SK-N-SH treated with all-trans-retinoic acid at 6 μM for 48 hours (cell line): ENCODE measurements around the gene SMIM7.

Experiments used
- ATAC-seq: fragments of 200-7000 bp; cut with Tn5 transposase; 3 replicates; pipeline ENCODE4 v1.9.1; 2020; ENCODE audit warnings: mild to moderate bottlenecking, moderate library complexity
- ARNTL ChIP-seq: fragments of 450-650 bp; formaldehyde crosslinking; IDR thresholded peaks from 2 replicates; pipeline ENCODE4 v1.5.0; 2020; ENCODE audit warnings: low read depth, mild to moderate bottlenecking, moderate library complexity, borderline replicate concordance
- BACH2 ChIP-seq: fragments of 250-450 bp; sonication (Bioruptor Pico); IDR thresholded peaks from 2 replicates; pipeline ENCODE4 v1.9.0; 2021; ENCODE audit warnings: mild to moderate bottlenecking, borderline replicate concordance
- CREB5 ChIP-seq: fragments of 250-450 bp; sonication (Bioruptor Pico); IDR thresholded peaks from 2 replicates; pipeline ENCODE4 v1.5.1; 2020; ENCODE audit warnings: low read depth, mild to moderate bottlenecking, moderate library complexity
- CSDC2 ChIP-seq: fragments of 250-450 bp; sonication (Bioruptor Pico); IDR thresholded peaks from 2 replicates; pipeline ENCODE4 v1.5.0; 2020; ENCODE audit warnings: mild to moderate bottlenecking, moderate library complexity
- ESRRG ChIP-seq: fragments of 250-450 bp; sonication (Bioruptor Pico); IDR thresholded peaks from 2 replicates; pipeline ENCODE4 v1.6.1; 2021; ENCODE audit warnings: mild to moderate bottlenecking
- GLIS3 ChIP-seq: fragments of 250-450 bp; sonication (Bioruptor Pico); IDR thresholded peaks from 2 replicates; pipeline ENCODE4 v1.5.0; 2020; ENCODE audit warnings: mild to moderate bottlenecking, moderate library complexity
- ISL1 ChIP-seq: fragments of 250-450 bp; sonication (Bioruptor Pico); IDR thresholded peaks from 2 replicates; pipeline ENCODE4 v2.1.2; 2022; ENCODE audit warnings: mild to moderate bottlenecking, moderate library complexity
- OSR1 ChIP-seq: fragments of 250-450 bp; sonication (Bioruptor Pico); IDR thresholded peaks from 2 replicates; pipeline ENCODE4 v1.8.0; 2022; ENCODE audit warnings: moderate library complexity, mild to moderate bottlenecking, inconsistent platforms
- PATZ1 ChIP-seq: fragments of 250-450 bp; sonication (Bioruptor Pico); IDR thresholded peaks from 2 replicates; pipeline ENCODE4 v1.8.0; 2020; ENCODE audit warnings: mild to moderate bottlenecking, moderate library complexity, borderline replicate concordance
- PPARA ChIP-seq: fragments of 250-450 bp; sonication (Bioruptor Pico); IDR thresholded peaks from 2 replicates; pipeline ENCODE4 v1.5.0; 2020; ENCODE audit warnings: mild to moderate bottlenecking, borderline replicate concordance
- RARB ChIP-seq: fragments of 250-450 bp; sonication (Bioruptor Pico); IDR thresholded peaks from 2 replicates; pipeline ENCODE4 v1.8.0; 2021; ENCODE audit warnings: mild to moderate bottlenecking, moderate library complexity
- SNAI2 ChIP-seq: fragments of 250-450 bp; sonication (Bioruptor Pico); IDR thresholded peaks from 2 replicates; pipeline ENCODE4 v1.5.0; 2020; ENCODE audit warnings: mild to moderate bottlenecking, moderate library complexity
- TCF4 ChIP-seq: fragments of 250-450 bp; sonication (Bioruptor Pico); IDR thresholded peaks from 2 replicates; pipeline ENCODE4 v1.8.0; 2021; ENCODE audit warnings: mild to moderate bottlenecking, moderate library complexity, borderline replicate concordance
- ZC3H10 ChIP-seq: fragments of 250-450 bp; sonication (Bioruptor Pico); IDR thresholded peaks from 2 replicates; pipeline ENCODE4 v1.5.1; 2021; ENCODE audit warnings: mild to moderate bottlenecking, moderate library complexity
- ZFP3 ChIP-seq: fragments of 250-450 bp; sonication (Bioruptor Pico); IDR thresholded peaks from 2 replicates; pipeline ENCODE4 v1.5.0; 2020; ENCODE audit warnings: mild to moderate bottlenecking, moderate library complexity
- ZFP30 ChIP-seq: fragments of 450-650 bp; formaldehyde crosslinking; IDR thresholded peaks from 2 replicates; pipeline ENCODE4 v1.5.0; 2022; ENCODE audit warnings: mild to moderate bottlenecking, moderate library complexity
- ZNF565 ChIP-seq: fragments of 450-650 bp; formaldehyde crosslinking; conservative IDR thresholded peaks from 2 replicates; pipeline ENCODE4 v1.5.0; 2020; ENCODE audit warnings: low read depth, mild to moderate bottlenecking, moderate library complexity
- ZNF70 ChIP-seq: fragments of 450-650 bp; formaldehyde crosslinking; IDR thresholded peaks from 2 replicates; pipeline ENCODE4 v1.5.0; 2020; ENCODE audit warnings: mild to moderate bottlenecking, moderate library complexity
- ZNF8 ChIP-seq: fragments of 450-650 bp; formaldehyde crosslinking; IDR thresholded peaks from 2 replicates; pipeline ENCODE4 v1.5.0; 2020; ENCODE audit warnings: mild to moderate bottlenecking, moderate library complexity
- TF ChIP-seq, protein P1 (sequence below): fragments of 250-450 bp; sonication (Bioruptor Pico); IDR thresholded peaks from 2 replicates; pipeline ENCODE4 v1.8.0; 2021; ENCODE audit warnings: low read depth, mild to moderate bottlenecking, moderate library complexity, borderline replicate concordance
- TF ChIP-seq, protein P2 (sequence below): fragments of 250-450 bp; sonication (Bioruptor Pico); IDR thresholded peaks from 2 replicates; pipeline ENCODE4 v1.5.0; 2020; ENCODE audit warnings: mild to moderate bottlenecking, moderate library complexity
- TF ChIP-seq, protein P3 (sequence below): fragments of 250-450 bp; sonication (Bioruptor Pico); IDR thresholded peaks from 2 replicates; pipeline ENCODE4 v1.5.1; 2021; ENCODE audit warnings: mild to moderate bottlenecking, moderate library complexity

The SMIM7 gene

DNA sequence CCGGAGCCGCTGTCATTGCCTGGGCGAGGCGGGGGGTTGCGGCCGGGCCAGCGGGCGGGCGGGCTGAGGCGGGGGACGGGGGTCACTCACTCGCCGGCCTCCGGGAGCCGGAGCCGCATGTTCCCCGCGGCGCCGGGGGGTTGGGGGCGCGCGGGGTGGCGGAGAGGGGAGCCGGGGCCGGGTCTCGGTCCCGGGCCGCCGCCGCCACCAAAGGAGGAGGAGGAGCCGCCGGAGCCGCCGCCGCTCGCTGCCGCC, 32.1 kb downstream of the SMIM7 start:
- no peak for TF ChIP-seq PATZ1 (CRISPR knock-in tag)
- no peak for TF ChIP-seq CSDC2 (CRISPR knock-in tag)
- no peak for TF ChIP-seq ZFP30 (CRISPR knock-in tag)
- no peak for TF ChIP-seq ZNF70
- no peak for TF ChIP-seq ZC3H10 (CRISPR knock-in tag)
- no peak for ATAC-seq

DNA sequence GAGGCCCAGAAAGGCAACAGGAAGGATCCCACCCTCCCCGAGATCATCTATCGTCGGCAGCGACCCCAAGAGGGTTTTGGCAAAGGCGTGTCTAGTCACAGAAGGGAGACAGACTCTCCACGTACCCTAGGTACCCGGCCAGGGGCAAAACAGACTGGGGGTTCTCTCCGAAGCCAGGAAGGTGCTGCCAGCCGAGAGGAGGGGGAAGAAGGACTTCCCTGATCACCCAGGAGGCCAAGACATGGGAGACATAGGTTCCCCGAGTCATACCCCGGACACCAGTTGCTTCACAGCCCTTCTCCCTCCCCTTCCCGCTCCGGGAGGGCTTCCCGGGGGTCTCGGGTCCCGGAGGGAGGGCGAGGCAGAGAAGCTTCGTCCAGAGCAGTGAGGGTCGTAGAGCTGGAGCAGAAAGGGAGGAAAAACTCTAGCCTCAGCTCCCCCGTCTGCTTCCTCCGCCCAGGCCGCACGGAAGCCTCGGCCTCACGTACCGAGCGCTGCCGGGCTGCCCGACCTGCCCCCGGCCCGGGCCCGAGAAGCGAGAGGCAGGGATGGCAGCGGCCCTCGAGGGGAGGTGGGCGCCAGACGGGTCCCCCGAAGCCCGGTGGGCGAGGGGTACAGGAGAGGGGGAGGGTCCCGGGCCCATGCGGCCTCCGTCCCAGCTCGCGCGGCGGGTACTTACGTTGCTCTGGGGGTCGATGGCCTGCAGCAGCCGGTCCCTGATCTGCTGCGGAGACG, 32.6 kb downstream of the SMIM7 start:
- ATAC-seq = no peak
- no peak for TF ChIP-seq ISL1
- TF ChIP-seq, protein P1, sequence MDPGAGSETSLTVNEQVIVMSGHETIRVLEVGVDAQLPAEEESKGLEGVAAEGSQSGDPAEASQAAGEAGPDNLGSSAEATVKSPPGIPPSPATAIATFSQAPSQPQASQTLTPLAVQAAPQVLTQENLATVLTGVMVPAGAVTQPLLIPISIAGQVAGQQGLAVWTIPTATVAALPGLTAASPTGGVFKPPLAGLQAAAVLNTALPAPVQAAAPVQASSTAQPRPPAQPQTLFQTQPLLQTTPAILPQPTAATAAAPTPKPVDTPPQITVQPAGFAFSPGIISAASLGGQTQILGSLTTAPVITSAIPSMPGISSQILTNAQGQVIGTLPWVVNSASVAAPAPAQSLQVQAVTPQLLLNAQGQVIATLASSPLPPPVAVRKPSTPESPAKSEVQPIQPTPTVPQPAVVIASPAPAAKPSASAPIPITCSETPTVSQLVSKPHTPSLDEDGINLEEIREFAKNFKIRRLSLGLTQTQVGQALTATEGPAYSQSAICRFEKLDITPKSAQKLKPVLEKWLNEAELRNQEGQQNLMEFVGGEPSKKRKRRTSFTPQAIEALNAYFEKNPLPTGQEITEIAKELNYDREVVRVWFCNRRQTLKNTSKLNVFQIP (CRISPR knock-in tag) = no peak
- TF ChIP-seq SNAI2 = no peak
- no peak for TF ChIP-seq ARNTL (CRISPR knock-in tag)
- no peak for TF ChIP-seq RARB (CRISPR knock-in tag)
- no peak for TF ChIP-seq BACH2 (CRISPR knock-in tag)
- TF ChIP-seq ZNF70 = no peak
- TF ChIP-seq ZFP3 (CRISPR knock-in tag) = no peak

- TF ChIP-seq ISL1 = no peak
- no peak for TF ChIP-seq ZFP3 (CRISPR knock-in tag)
- TF ChIP-seq GLIS3 (CRISPR knock-in tag) = no peak
- TF ChIP-seq CSDC2 (CRISPR knock-in tag) = no peak
- TF ChIP-seq ZNF70 = no peak
- TF ChIP-seq, protein P2, sequence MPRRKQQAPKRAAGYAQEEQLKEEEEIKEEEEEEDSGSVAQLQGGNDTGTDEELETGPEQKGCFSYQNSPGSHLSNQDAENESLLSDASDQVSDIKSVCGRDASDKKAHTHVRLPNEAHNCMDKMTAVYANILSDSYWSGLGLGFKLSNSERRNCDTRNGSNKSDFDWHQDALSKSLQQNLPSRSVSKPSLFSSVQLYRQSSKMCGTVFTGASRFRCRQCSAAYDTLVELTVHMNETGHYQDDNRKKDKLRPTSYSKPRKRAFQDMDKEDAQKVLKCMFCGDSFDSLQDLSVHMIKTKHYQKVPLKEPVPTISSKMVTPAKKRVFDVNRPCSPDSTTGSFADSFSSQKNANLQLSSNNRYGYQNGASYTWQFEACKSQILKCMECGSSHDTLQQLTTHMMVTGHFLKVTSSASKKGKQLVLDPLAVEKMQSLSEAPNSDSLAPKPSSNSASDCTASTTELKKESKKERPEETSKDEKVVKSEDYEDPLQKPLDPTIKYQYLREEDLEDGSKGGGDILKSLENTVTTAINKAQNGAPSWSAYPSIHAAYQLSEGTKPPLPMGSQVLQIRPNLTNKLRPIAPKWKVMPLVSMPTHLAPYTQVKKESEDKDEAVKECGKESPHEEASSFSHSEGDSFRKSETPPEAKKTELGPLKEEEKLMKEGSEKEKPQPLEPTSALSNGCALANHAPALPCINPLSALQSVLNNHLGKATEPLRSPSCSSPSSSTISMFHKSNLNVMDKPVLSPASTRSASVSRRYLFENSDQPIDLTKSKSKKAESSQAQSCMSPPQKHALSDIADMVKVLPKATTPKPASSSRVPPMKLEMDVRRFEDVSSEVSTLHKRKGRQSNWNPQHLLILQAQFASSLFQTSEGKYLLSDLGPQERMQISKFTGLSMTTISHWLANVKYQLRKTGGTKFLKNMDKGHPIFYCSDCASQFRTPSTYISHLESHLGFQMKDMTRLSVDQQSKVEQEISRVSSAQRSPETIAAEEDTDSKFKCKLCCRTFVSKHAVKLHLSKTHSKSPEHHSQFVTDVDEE (CRISPR knock-in tag) = no peak
- no peak for TF ChIP-seq OSR1 (CRISPR knock-in tag)
- no peak for TF ChIP-seq PATZ1 (CRISPR knock-in tag)
- TF ChIP-seq ZC3H10 (CRISPR knock-in tag) = no peak
- no peak for TF ChIP-seq ESRRG
- no peak for TF ChIP-seq CREB5
- TF ChIP-seq TCF4 (CRISPR knock-in tag) = no peak
- no peak for TF ChIP-seq BACH2 (CRISPR knock-in tag)
- TF ChIP-seq, protein P1 (CRISPR knock-in tag) = no peak
- TF ChIP-seq ZNF565 (CRISPR knock-in tag) = no peak
- TF ChIP-seq, protein P3, sequence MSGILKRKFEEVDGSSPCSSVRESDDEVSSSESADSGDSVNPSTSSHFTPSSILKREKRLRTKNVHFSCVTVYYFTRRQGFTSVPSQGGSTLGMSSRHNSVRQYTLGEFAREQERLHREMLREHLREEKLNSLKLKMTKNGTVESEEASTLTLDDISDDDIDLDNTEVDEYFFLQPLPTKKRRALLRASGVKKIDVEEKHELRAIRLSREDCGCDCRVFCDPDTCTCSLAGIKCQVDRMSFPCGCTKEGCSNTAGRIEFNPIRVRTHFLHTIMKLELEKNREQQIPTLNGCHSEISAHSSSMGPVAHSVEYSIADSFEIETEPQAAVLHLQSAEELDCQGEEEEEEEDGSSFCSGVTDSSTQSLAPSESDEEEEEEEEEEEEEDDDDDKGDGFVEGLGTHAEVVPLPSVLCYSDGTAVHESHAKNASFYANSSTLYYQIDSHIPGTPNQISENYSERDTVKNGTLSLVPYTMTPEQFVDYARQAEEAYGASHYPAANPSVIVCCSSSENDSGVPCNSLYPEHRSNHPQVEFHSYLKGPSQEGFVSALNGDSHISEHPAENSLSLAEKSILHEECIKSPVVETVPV (CRISPR knock-in tag) = no peak
- no peak for TF ChIP-seq ZNF8
- TF ChIP-seq PPARA = no peak
- TF ChIP-seq, all 23 proteins: peak for 0
- no peak for ATAC-seq
These were observed 33.1 kb downstream of the SMIM7 start for GRCh38 chr19:16626796-16627192.
